Measurements from ENCODE around the gene MYH14.
"Not testable (repeated sequence)": the region's sequence is repeated elsewhere in the genome, so short reads cannot be mapped to it uniquely, and the experiment has no call there.

Gene MYH14

DNA sequence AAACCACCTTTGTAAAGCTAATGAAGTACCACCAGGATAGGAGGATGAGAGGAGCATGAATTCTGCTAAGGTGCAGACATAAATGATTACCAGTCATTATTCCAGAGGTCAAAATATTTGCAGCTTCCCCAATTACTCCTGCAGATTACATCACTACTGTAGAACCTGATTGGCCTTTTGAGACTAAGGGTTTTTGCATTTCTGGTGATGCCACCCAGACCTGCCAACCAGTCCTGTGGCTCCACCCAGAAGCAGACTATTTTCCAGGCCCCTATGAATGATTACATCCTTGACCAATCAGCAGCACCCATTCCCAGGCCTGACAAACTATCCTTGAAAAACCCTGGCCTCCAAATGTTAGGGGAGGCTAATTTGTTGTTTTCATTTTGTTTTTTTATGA, 136.9 kb downstream of the MYH14 start:
- no peak for DNase-seq
- Mint-ChIP-seq H3K36me3 (ENCODE audit: insufficient read depth) (no peaks in the 10 kb centered on the region), H3K27ac (no peak overlapping the region), H3K4me3 (no peak overlapping the region), H3K4me1 (ENCODE audit: low read depth in 2 of 2) (peaks cover 2 to 3% of the 10 kb centered on the region in 2 donors), H3K9me3 (no peaks in the 10 kb centered on the region), H3K27me3 (peaks cover 17 to 45% of the 10 kb centered on the region in 2 donors)
- no peak for ATAC-seq (replicated peaks)

DNA sequence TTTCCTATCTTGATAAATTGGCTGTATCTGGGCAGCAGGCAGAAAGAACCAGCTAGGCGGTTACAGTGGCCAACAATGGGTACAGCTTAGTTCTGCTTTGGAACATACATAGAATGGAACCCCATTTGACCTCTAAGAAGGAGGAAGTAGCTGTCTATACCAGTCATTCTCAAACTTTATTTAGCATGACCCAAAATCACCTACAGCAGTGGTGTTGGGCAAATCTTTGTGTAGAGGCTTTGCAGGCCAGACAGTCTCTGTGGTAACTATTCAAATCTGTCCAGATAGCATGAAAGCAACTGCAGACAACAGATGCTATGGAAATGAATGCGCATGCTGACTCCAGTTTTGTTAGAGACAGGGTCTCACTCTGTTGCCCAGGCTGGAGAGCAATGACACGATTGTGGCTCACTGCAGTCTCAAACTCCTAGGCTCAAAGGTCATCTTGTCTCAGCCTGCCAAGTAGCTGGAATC, 137.7 kb downstream of the MYH14 start:
- no peak overlapping the region for H3K27ac Mint-ChIP-seq
- H3K4me1 Mint-ChIP-seq (ENCODE audit: low read depth in 2 of 2), result peaks cover 2 to 3% of the 10 kb centered on the region in 2 donors
- ATAC-seq (replicated peaks) (peak; percentile 44), DNase-seq (no peak)
- H3K27me3 Mint-ChIP-seq, result peaks cover 9 to 37% of the 10 kb centered on the region in 2 donors
- no peak overlapping the region for H3K4me3 Mint-ChIP-seq
- no peaks in the 10 kb centered on the region for H3K36me3 Mint-ChIP-seq (ENCODE audit: insufficient read depth)
- no peaks in the 10 kb centered on the region for H3K9me3 Mint-ChIP-seq

DNA sequence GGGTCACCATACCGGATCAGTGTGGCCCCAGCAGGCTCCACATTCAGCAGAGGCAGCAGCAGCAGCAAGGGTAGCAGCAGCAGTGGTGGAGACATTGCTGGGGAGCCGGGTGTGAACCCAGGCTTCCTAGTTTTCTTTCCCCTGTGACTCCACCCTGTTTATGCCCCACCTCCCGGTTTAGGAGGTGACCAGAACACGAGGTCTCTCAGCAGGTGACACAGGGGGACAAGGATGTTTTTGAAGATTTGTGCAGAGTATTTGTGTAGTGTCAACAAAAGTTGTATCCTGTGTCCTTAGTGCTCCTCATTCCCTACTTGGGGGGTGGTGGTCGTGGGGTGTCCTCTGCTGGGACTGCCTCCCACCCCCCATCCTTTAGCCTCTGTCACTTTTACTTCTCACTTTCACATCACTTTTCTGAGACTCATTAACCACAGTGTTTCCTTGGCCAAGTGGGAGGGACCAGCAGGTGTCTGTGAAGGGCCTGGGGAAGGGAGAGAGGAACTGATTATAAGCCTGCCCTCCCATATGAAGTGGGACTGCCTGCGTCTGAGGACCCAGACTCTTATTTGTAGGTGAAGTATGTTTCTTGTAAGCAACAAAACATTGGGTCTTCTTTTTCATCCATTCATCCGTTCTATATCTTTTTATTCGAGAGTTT, 141.4 kb downstream of the MYH14 start:
- H3K27ac Mint-ChIP-seq, result no peak overlapping the region
- ATAC-seq (replicated peaks) (peak; percentile 33), DNase-seq (no peak)
- H3K36me3 Mint-ChIP-seq (ENCODE audit: insufficient read depth), result no peaks in the 10 kb centered on the region
- no peak overlapping the region for H3K4me3 Mint-ChIP-seq
- H3K4me1 Mint-ChIP-seq (ENCODE audit: low read depth in 2 of 2), result peaks cover 5 to 10% of the 10 kb centered on the region in 2 donors
- peaks cover 9 to 16% of the 10 kb centered on the region in 2 donors for H3K27me3 Mint-ChIP-seq
- H3K9me3 Mint-ChIP-seq, result no peaks in the 10 kb centered on the region

DNA sequence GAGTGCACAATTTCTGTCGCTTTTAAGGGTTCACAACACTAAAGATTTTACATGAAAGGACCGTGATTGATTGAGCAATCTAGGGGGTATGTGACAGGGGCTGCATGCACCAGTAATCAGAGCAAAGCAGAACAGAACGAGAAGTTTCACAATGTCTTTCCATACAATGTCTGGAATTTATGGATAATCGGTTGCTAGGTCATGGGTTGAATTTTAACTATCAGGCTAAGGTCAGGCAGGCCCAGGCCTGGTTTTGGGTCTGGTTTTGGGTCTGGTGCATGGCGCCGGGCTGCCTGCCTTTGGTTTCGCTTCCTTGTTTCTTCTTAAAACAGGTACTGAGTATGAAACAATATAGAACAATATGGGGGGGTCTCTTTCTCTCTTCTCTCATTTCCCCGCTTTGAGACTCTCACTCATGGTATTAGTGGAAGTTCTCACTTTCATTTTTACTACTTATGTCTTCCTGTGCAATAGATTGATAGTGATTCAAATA, 143.7 kb downstream of the MYH14 start:
- not testable (repeated sequence) for DNase-seq; H3K36me3 Mint-ChIP-seq (ENCODE audit: insufficient read depth); H3K9me3 Mint-ChIP-seq; ATAC-seq (replicated peaks)
- Mint-ChIP-seq H3K27ac (peak overlapping the region in 1 of 2 donors; percentile 72), H3K4me3 (peak overlapping the region; percentile 35 to 54), H3K27me3 (peaks cover 9 to 28% of the 10 kb centered on the region in 2 donors), H3K4me1 (ENCODE audit: low read depth in 2 of 2) (peaks cover 5 to 10% of the 10 kb centered on the region in 2 donors)

DNA sequence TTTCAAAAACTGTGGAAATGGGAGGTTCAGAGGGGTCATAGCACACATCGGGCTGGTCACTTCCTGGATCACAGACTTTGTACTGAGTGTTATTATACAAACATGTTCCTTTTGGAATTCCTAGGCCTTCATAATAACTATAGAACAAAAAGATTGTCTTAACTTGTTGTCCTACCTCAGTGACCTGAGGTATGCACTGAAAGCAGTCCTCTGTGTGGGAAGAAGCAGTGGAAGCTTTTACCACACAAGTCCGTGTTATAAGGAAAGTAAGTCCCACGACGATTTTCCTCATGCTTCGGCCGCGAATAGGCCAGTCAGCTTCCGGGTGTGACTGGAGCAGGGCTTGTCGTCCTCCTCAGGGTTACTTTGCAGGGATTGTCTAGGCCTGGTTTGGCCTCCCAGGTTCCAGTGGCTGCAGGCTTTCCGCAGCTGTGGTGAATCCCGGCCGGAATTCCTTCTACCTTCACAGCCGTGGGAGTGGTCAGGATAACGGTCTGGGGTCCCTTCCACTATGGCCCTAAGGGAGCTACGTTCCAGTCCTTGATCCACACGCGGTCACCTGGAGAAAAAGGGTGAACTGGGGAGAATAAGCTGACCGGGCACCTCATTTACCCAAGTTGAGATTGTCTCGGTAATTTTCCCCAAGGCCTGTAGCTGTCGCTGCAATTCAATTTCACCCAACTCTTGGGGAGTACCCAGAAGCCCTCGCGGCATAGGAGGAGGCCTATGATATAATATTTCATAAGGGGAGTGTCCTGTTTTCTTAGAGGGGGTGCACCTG, 146.0 kb downstream of the MYH14 start:
- Mint-ChIP-seq H3K9me3 (no peaks in the 10 kb centered on the region), H3K4me3 (no peak overlapping the region), H3K27me3 (peaks cover 0 to 18% of the 10 kb centered on the region in 2 donors), H3K27ac (no peak overlapping the region), H3K36me3 (ENCODE audit: insufficient read depth) (no peaks in the 10 kb centered on the region), H3K4me1 (ENCODE audit: low read depth in 2 of 2) (peaks cover 3 to 7% of the 10 kb centered on the region in 2 donors)
- DNase-seq (no peak), ATAC-seq (replicated peaks) (no peak)

DNA sequence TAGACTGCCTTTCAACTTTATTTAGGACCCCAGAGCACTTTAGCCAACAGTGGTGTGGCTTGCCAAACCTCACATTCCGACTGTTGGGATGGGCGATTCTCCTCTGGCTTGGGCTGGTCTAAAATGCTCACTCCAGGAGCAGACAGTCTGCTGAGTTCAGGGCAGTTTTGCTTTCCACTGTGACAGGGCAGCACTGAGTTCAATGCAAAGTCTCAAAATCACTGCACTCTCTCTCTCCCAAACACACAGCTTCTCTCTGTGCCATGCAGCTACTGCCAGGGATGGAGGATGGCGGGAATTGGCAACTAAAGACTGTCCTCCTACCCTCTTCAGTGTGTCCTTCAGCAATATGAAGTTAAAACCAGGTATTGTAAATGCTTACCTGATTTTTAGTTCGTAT, 148.8 kb downstream of the MYH14 start:
- Mint-ChIP-seq H3K27ac (no peak overlapping the region), H3K9me3 (no peaks in the 10 kb centered on the region), H3K36me3 (ENCODE audit: insufficient read depth) (peaks cover 4% of the 10 kb centered on the region), H3K27me3 (peaks cover 0 to 12% of the 10 kb centered on the region in 2 donors), H3K4me3 (no peak overlapping the region), H3K4me1 (ENCODE audit: low read depth in 2 of 2) (peaks cover 4 to 7% of the 10 kb centered on the region in 2 donors)
- DNase-seq (no peak), ATAC-seq (replicated peaks) (no peak)

DNA sequence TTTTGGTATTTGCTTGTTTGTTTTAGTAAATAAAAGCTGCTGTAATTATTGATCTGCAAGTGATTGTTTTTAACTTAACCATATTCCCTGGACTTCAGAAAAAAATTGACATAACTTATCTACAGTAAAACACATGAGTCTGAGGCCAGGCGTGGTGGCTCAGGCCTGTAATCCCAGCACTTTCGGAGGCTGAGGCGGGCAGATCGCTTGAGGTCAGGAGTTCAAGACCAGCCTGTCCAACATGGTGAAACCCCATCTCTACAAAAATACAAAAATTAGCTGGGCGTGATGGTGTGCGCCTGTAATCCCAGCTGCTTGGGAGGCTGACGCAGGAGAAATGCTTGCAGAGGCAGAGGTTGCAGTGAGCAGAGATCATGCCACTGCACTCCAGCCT, 150.1 kb downstream of the MYH14 start:
- DNase-seq; H3K27ac Mint-ChIP-seq; ATAC-seq (replicated peaks); H3K9me3 Mint-ChIP-seq; H3K4me3 Mint-ChIP-seq: not testable (repeated sequence)
- peaks cover 7 to 13% of the 10 kb centered on the region in 2 donors for H3K4me1 Mint-ChIP-seq (ENCODE audit: low read depth in 2 of 2)
- H3K36me3 Mint-ChIP-seq (ENCODE audit: insufficient read depth), result peaks cover 16% of the 10 kb centered on the region
- peaks cover 0 to 12% of the 10 kb centered on the region in 2 donors for H3K27me3 Mint-ChIP-seq

DNA sequence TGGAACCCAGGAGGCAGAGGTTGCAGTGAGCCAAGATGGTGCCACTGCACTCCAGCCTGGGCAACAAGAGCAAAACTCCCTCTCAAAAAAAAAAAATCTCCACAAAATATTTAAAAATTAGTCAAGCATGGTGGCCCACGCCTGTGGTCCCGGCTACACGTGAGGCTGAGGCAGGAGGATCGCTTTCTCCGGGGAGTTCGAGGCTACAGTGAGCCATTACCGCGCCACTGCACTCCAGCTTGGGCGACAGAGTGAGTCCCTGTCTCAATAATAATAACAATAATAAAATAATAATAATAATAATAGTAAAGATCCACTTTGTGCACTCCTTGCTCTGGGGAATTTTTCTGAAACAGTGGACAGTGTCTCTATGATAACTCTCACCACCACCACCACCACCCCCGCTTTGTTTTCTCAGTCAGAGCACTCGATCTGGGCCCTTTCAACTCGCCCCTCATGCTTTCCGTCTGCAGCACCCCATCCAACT, 153.3 kb downstream of the MYH14 start:
- Mint-ChIP-seq H3K4me3 (peak overlapping the region; percentile 95), H3K27ac (peak overlapping the region; percentile 97 to 98), H3K9me3 (no peaks in the 10 kb centered on the region), H3K36me3 (ENCODE audit: insufficient read depth) (peaks cover 24% of the 10 kb centered on the region), H3K4me1 (ENCODE audit: low read depth in 2 of 2) (peaks cover 28 to 40% of the 10 kb centered on the region in 2 donors), H3K27me3 (peaks cover 0 to 3% of the 10 kb centered on the region in 2 donors)
- ATAC-seq (replicated peaks) (no peak), DNase-seq (no peak)

DNA sequence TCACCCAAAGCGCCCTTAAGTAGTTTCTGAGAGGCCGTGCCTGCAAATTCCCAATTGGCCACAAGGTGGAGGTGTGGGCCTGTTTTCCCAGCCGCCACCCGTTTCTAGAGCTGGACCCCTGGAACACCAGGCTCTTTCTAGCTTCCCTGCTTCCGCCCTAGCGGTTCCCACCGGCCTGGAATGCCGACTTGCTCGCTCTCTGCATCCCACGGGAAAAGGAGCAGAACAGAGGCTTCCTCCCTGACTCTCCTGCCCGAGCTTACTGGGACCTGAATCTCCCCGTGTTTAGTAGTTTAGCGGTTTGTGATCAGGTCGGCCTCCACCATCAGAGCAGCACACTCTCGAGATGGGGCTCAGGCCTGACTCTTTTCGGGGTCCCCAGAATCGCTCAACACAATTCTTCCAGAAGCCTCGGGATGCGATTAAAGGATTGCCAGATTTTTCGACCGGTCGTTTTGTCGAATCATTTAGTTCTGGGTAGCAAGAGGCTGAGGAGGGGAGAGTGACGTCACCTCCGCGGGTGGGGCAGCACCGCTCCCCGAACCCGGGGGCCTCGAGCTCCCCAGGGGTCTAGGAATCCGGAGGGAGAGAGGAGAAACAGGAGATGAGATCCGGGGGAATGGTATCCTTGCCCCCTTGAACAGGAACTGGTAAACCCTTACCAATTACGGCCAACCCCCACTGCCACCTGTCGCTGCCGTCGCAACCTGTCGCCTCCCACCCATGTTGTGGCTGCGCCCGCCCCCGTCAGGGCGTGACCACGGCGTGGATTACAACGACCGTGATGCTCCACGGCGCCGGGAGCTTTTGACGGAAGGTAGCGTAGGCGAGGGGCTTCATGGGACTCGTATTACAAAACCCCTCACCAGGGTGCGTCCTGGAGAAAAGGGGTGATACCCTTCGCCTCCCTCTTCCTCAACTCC, 154.0 kb downstream of the MYH14 start:
- Mint-ChIP-seq H3K27me3 (no peaks in the 10 kb centered on the region), H3K9me3 (no peaks in the 10 kb centered on the region), H3K4me1 (ENCODE audit: low read depth in 2 of 2) (peaks cover 30 to 41% of the 10 kb centered on the region in 2 donors), H3K27ac (peak overlapping the region; percentile 97 to 98), H3K36me3 (ENCODE audit: insufficient read depth) (peaks cover 24% of the 10 kb centered on the region), H3K4me3 (peak overlapping the region; percentile 95)
- ATAC-seq (replicated peaks), result peak; percentile 84
- DNase-seq, result peak; percentile 79 to 90 (median 82)

DNA sequence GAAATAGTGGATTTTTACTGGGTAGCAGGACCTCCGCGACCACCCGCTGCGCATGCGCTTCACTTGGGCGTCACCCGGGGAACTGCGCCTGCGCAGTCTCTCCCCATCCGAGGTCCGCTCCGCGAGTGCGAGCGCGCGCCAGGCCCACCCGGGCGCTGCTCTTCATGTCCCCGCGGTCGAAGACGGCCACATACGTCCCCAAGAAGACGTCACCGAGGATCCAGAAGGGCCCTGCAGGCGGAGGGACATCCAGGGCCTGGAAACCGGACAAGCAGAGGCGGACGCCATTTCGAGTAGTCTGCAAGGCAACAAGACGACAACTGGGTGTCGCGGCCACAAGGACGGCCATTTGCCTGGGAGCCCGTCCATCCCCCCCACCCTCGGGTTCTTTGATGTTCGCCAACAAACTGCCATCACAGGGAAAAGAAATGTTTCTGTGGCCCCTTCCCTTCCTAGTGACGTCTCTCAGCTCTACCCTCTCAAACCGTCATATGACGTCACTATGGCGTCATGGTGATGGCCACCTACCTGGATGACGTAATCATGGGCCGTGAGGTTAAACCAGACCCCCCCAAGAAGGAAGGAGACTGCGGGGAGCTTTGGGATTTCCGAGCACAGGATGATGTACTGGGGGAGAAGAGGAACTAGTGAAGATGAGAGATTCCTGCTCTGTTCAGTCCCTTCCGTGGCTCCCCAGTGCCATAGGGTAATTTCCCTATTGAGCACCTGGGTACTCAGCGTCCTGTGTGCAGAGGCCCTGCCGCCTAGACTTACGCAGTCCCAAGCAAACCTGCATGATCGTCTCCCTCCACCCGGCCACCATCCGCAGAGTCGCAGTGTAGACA, 155.3 kb downstream of the MYH14 start:
- ATAC-seq (replicated peaks), result peak; percentile 32
- H3K36me3 Mint-ChIP-seq (ENCODE audit: insufficient read depth), result peaks cover 27% of the 10 kb centered on the region
- peak overlapping the region; percentile 95 for H3K4me3 Mint-ChIP-seq
- H3K4me1 Mint-ChIP-seq (ENCODE audit: low read depth in 2 of 2), result peaks cover 37 to 46% of the 10 kb centered on the region in 2 donors
- DNase-seq, result peak; percentile 62 to 71 (median 64)
- peak overlapping the region; percentile 97 to 98 for H3K27ac Mint-ChIP-seq
- H3K9me3 Mint-ChIP-seq, result no peaks in the 10 kb centered on the region
- H3K27me3 Mint-ChIP-seq, result no peaks in the 10 kb centered on the region

DNA sequence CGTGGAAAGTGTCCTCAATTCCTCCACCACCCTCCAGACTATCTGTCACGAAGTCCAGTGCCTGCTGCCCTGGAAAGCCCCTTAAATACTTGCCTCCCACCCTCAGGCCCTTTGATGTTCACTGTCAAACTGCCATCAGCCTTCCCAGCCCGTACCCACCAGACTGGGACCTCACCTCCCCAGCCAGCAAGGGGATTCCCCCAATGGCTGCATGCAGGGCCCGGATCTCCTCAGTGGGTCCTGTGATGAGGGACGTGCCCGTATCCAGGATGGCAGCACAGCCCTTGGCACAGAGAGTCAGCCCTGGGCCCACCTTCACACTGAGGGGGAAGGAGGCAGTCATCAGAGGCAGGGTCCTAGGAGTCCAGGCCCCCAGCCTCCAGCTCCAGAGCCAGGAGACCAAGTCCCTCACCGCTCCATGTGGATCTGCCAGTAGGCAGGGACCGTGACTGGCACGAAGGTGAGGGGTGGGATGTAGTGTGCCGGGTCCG, 156.0 kb downstream of the MYH14 start:
- H3K4me1 Mint-ChIP-seq (ENCODE audit: low read depth in 2 of 2), result peaks cover 39 to 49% of the 10 kb centered on the region in 2 donors

More for the DNA sequence above, 156.0 kb downstream of the MYH14 start:
- H3K27ac Mint-ChIP-seq, result peak overlapping the region; percentile 97 to 98
- ATAC-seq (replicated peaks) (no peak), DNase-seq (no peak)
- no peaks in the 10 kb centered on the region for H3K27me3 Mint-ChIP-seq
- H3K9me3 Mint-ChIP-seq, result no peaks in the 10 kb centered on the region
- H3K4me3 Mint-ChIP-seq, result peak overlapping the region; percentile 95
- peaks cover 32% of the 10 kb centered on the region for H3K36me3 Mint-ChIP-seq (ENCODE audit: insufficient read depth)
